ENCODE results near the gene UQCC5.

The UQCC5 gene

GRCh38 chr3:52504977-52505376, 31.4 kb upstream of the UQCC5 start:
- DNase-seq = no peak

- no peak for DNase-seq
These were observed 30.0 kb upstream of the UQCC5 start for GRCh38 chr3:52506266-52506966.

DNA sequence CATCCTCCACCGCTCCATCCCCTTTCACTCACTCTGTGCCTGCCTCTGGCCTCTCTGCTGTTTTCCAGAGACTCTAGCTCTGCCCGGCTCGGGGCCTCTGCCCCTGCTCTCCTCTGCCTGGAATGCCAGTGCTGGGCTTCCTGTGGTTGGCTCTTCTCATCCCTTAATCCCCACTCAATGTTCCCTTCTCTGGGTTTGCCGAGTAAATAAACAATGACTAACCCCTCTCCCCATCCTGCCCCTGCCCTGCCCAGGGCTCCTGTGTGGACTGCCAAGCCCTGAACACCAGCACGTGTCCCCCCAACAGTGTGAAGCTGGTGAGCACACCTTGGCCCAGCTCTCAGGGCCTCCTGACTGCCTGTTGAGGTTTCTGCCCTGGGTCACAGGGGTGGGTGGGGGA, 29.0 kb upstream of the UQCC5 start:
- no peak for DNase-seq

DNA sequence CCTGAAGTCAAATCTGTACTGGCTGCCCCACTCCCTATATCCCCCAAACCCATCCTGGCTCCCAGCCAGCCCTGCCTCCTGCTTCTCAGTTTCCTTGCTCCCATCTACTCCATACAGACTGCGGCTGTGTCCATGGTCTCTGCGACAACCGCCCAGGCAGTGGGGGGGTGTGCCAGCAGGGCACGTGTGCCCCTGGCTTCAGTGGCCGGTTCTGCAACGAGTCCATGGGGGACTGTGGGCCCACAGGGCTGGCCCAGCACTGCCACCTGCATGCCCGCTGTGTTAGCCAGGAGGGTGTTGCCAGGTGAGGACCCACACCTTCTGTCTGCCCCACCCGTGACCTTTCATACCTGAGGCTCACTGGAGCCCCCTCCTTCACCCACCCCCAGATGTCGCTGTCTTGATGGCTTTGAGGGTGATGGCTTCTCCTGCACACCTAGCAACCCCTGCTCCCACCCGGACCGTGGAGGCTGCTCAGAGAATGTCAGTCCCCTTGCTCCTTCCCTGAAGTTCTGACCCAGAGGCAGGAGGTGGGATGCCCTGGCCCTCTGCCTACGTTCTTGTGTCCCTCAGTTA, 26.6 kb upstream of the UQCC5 start:
- DNase-seq = no peak

DNA sequence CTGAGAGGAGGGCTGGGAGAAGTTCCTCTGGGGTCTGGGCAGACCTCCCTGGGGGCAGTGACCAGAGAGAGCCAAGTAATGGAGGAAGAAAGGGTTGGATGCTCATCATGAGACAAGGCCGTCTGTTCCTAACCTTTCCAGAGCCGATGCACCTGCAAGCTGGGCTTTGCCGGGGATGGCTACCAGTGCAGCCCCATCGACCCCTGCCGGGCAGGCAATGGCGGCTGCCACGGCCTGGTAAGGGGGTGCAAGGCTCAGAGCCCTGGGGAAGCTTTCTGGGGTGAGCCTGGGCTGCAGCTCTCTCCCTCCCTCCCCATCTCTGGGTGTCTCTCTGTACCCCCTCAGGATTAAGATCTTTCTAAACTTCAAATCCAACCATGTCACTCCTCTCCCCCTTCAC, 24.9 kb upstream of the UQCC5 start:
- no peak for DNase-seq

DNA sequence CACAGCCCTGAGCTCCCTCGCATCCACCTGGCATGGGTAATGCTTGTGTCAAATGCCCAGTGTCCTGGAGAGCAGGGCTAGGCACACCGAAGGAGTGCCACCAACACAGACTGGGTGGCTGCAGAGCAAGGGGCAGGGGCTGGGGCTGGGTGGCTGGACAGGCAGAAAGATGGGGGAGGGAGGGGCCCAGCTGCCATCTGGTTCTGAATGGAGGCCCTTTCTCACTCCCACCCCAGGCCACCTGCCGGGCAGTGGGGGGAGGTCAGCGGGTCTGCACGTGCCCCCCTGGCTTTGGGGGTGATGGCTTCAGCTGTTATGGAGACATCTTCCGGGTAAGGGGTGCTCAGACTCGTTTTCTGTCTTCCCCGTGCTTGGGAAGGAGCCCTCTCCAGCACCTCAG, 24.3 kb upstream of the UQCC5 start:
- DNase-seq = no peak

DNA sequence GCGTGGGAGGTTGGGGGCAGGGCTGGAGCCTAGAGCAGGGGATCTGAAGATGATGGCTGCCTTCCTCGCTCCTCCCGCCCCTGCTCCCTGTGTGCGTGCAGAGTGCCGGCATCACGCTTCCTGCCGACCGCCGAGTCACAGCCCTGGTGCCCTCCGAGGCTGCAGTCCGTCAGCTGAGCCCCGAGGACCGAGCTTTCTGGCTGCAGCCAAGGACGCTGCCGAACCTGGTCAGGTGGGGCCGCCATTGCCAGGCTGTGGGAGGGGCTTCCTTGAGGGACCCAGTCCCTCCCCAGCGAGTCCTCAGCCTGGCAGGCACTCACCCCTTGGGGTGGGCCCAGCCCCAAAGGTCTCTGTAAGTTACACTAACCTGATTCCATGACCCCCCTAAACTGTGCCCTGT, 23.7 kb upstream of the UQCC5 start:
- DNase-seq = no peak

DNA sequence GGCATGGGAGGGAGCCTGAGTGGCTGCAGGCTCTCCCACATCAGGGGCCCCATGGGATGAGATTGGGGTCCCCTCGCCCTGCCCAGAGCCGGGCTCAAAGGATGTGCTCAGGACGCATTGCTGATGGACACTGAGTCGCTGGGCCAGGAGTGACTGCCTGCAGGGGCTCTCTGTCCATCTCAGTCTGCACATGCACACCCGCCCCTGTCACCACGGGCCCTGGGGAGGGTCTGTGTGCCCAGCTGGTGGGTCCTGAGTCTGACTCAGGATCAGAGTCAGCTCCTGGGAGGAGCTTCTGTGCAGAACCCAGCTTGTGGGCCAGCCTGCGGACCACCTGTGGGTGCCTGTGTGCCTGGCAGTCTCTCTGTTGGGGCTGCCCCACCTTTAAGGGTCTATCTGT, 23.1 kb upstream of the UQCC5 start:
- no peak for DNase-seq

DNA sequence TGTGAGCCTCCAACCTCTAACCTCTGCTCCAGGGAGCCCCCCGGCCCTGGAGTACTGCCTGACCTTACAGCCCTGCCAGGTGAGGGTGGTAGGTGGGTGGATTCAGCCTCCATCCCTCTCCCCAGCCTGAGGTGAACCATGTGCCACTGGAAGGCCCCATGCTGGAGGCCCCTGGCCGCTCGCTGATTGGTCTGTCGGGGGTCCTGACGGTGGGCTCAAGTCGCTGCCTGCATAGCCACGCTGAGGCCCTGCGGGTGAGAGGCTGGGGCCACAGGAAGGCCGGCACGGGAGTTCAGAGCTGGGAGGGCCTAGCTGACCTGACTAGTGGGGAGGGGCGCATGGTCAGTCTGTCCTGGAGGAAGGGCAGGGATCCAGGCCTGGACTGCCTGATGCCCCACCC, 21.8 kb upstream of the UQCC5 start:
- no peak for DNase-seq

DNA sequence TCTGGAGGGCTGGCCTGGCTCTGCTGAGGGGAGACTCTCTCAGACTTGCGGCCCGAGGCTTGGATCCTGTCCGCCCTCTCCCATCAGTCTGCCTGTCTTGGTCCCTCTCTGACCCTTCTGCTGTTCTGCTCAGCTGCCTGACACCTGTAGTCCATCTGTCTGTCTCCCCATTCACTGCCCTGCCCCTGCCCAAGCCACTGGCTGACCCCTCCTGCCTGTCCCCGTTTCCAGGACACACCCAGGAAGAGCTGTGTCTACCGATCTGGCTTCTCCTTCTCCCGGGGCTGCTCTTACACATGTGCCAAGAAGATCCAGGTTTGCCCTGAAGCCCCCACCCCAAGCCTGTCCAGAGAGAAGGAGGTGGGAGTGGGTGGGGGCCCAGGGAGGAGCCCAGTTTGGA, 21.2 kb upstream of the UQCC5 start:
- no peak for DNase-seq

DNA sequence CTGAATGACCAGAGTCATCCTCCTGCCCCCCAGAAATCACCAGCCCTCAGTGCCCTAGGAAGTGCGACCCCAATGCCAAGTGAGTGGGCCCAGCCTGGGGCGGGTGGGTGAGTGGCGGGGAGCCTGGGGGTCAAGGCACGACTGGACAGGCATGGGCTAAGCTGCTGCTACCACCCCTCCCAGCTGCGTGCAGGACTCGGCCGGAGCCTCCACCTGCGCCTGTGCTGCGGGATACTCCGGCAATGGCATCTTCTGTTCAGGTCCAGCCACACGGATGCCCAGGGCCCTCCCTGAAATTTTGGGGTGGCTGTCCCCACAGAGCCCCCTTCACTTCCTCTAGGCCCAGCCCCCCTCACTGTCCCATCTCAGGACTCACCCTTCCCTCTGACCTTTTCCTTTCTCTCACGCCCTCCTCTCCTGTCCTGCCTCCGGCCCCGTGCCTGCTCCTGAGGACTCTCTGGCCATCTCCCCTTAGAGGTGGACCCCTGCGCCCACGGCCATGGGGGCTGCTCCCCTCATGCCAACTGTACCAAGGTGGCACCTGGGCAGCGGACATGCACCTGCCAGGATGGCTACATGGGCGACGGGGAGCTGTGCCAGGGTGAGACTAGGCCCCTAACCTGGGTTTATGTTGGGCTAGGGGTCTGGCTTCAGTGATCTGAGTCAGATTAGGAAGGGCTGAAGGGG, 19.8 kb upstream of the UQCC5 start:
- DNase-seq = no peak

GRCh38 chr3:52517796-52518722, 18.3 kb upstream of the UQCC5 start:
- no peak for DNase-seq

DNA sequence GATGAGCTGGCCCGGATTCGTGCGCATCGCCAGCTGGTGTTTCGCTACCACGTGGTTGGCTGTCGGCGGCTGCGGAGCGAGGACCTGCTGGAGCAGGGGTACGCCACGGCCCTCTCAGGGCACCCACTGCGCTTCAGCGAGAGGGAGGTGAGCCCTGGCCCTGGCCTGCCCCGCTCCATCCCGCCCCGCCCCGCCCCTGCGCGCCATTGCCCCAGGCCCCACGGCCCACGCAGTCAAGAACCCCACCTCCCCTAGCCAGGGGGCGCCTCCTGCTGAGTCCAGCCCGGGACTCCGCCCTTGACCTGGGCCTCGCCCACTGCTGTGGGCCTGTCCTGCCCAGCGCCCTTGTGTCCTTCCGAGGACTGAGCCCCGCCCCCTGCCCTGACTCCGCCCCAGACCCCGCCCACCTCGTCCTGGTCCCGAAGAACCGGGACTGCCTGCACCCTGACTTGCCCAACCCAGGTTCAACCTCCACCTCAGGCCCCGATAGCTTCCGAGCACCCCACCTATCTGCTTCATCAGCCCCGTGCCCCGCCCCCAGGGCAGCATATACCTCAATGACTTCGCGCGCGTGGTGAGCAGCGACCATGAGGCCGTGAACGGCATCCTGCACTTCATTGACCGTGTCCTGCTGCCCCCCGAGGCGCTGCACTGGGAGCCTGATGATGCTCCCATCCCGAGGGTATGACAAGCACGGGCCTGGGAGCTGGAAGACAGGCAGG, 17.5 kb upstream of the UQCC5 start:
- no peak for DNase-seq

DNA sequence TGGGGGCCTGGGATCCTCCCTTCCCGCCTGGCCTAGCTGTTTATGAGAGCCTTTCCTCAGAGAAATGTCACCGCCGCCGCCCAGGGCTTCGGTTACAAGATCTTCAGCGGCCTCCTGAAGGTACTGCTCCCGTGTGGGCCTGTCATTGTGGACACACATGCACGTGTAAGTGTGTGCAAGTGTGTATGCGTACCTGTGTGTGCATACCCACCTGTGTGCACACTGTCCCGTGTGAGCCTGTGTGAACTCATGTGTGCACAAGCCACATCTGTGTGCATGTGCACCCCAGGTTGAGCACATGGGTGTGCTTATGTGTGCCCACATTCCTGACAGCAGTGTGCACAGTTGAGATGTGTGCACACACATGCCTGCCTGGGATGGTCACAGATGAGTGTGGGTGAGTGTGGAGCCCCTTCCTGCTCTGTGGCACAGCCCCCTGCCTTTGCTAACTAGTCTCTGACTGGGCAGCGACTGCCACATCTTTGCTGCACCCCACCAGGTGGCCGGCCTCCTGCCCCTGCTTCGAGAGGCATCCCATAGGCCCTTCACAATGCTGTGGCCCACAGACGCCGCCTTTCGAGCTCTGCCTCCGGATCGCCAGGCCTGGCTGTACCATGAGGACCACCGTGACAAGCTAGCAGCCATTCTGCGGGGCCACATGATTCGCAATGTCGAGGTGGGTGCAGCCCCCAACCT, 16.8 kb upstream of the UQCC5 start:
- no peak for DNase-seq

DNA sequence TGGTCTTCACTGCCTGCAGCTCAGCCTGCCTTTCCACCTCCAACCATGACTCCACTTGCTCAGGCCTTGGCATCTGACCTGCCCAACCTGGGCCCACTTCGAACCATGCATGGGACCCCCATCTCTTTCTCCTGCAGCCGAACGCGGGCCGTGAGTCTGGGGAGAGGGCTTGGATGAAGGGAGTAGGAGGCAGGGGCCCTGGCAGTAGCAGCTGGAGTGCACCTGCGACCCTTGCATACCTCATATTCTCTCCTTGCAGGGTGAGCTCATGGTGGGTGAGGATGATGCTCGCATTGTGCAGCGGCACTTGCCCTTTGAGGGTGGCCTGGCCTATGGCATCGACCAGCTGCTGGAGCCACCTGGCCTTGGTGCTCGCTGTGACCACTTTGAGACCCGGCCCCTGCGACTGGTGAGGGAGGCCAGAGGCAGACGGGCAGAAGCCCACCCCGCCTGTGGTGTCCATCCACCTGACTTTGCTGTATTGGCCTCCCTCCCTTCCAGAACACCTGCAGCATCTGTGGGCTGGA, 16.2 kb upstream of the UQCC5 start:
- DNase-seq = no peak

- no peak for DNase-seq
These were observed 15.5 kb upstream of the UQCC5 start for GRCh38 chr3:52520716-52521487.

- no peak for DNase-seq
These were observed 14.9 kb upstream of the UQCC5 start for GRCh38 chr3:52521488-52521824.

DNA sequence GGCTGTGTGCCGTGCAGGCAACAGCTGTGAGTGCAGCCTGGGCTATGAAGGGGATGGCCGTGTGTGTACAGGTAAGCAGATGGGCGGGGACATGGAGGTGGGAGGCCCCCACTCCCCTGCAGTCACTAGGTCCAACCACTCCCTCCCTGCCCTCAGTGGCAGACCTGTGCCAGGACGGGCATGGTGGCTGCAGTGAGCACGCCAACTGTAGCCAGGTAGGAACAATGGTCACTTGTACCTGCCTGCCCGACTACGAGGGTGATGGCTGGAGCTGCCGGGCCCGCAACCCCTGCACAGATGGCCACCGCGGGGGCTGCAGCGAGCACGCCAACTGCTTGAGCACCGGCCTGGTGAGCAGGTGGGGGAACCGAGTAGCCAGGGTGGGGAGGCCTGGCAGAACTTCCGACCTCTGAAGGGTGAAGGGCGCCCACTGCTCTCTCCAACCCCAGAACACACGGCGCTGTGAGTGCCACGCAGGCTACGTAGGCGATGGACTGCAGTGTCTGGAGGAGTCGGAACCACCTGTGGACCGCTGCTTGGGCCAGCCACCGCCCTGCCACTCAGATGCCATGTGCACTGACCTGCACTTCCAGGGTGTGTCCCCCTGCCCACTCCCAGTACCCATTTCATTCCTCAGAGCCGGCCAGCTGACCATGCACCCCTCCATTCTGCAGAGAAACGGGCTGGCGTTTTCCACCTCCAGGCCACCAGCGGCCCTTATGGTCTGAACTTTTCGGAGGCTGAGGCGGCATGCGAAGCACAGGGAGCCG, 14.3 kb upstream of the UQCC5 start:
- no peak for DNase-seq

GRCh38 chr3:52522651-52523251, 13.7 kb upstream of the UQCC5 start:
- no peak for DNase-seq
